Sigmoid colon (tissue), 7 donors: ENCODE data around the gene ASF1B. TPM values are rescaled to one million over a fixed set of nuclear protein-coding genes. Genes with fewer than 3 reads are reported as not detected.

Source experiments
- DNase-seq: peaks from one replicate; pipeline ENCODE4 v3.0.0-alpha.2; 2019
- H3K27ac ChIP-seq, 4 donors: fragments of 200-600 bp; sonication (generic); one replicate each; pipeline ENCODE4 v1.5.1; 2016 to 2019; ENCODE audit warnings: mild to moderate bottlenecking in 1 of 4
- H3K27me3 ChIP-seq, 3 donors: fragments of 200-600 bp; sonication (generic); one replicate each; pipeline ENCODE4 v1.5.1; 2019; ENCODE audit warnings: mild to moderate bottlenecking in 1 of 3
- H3K36me3 ChIP-seq, 4 donors: fragments of 200-600 bp; sonication (generic); one replicate each; pipeline ENCODE4 v1.5.1; 2016 to 2019
- H3K4me1 ChIP-seq, 4 donors: fragments of 200-600 bp; sonication (generic); one replicate each; pipeline ENCODE4 v1.5.1; 2017 to 2019
- H3K4me3 ChIP-seq, 4 donors: fragments of 200-600 bp; sonication (generic); one replicate each; pipeline ENCODE4 v1.5.1; 2017 to 2019; ENCODE audit warnings: mild to moderate bottlenecking in 2 of 4, moderate library complexity in 1 of 4
- H3K9me3 ChIP-seq, 4 donors: fragments of 200-600 bp in 3 of 4; sonication (generic) in 3 of 4; one replicate each; pipeline versions ENCODE4 v1.5.1 to v1.6.1; 2013 to 2019
- EP300 ChIP-seq, 4 donors: sonication (generic); formaldehyde crosslinking; IDR thresholded peaks; one replicate each; pipeline ENCODE4 v1.6.1; 2017; ENCODE audit warnings: antibody characterized with exemption in 4 of 4
- POLR2A ChIP-seq, 2 donors: fragments of 450-650 bp; IDR thresholded peaks; one replicate each; pipeline ENCODE4 v1.6.1; 2016; ENCODE audit warnings: antibody characterized with exemption in 2 of 2, mild to moderate bottlenecking in 2 of 2, moderate library complexity in 2 of 2
- POLR2AphosphoS5 ChIP-seq, 4 donors: sonication (generic); formaldehyde crosslinking; IDR thresholded peaks; one replicate each; pipeline ENCODE4 v1.6.1; 2017; ENCODE audit warnings: antibody characterized with exemption in 4 of 4
- WGBS, 2 donors: extraction: QIAGEN DNeasy Blood & Tissue Kit; methylation state at CpG; one replicate each; pipeline ENCODE4 v1.1.7; 2013; 5-methylcytosine and 5-hydroxymethylcytosine counted together
- intact Hi-C: fragments of 100-400 bp; cut with DNase I; formaldehyde crosslinking; loops from one replicate; pipeline ENCODE4 v1.15.1; 2023
- polyA plus RNA-seq, 3 donors: library from polyadenylated mRNA; stranded (reverse); fragments of 200-250 nt; gene quantifications; one replicate each; pipeline ENCODE4 v1.2.3, GENCODE V29; 2013
- total RNA-seq, 4 donors: library from RNA; depleted of rRNA; stranded (reverse); fragments of >200 nt; gene quantifications; one replicate each; pipeline ENCODE4 v1.1.0, GENCODE V29; 2016
- TF ChIP-seq, protein P1 (sequence below), 4 experiments: fragments of 450-650 bp in 3 of 4; fragments of 200-600 bp in 1 of 4; IDR thresholded peaks; one replicate each; pipeline ENCODE4 v1.5.1; 2016 to 2019; ENCODE audit warnings: antibody characterized with exemption in 4 of 4, mild to moderate bottlenecking in 3 of 4, moderate library complexity in 2 of 4
- donor health status: healthy with polysubstance abuse.
- donor health status: Bipolar disorder and iron deficiency.
- donor health status: healthy.

Gene ASF1B
- total and polyA plus RNA-seq, 7 donors = 1.1 to 26.9 (median 2.8) TPM; not detected in 1

DNA sequence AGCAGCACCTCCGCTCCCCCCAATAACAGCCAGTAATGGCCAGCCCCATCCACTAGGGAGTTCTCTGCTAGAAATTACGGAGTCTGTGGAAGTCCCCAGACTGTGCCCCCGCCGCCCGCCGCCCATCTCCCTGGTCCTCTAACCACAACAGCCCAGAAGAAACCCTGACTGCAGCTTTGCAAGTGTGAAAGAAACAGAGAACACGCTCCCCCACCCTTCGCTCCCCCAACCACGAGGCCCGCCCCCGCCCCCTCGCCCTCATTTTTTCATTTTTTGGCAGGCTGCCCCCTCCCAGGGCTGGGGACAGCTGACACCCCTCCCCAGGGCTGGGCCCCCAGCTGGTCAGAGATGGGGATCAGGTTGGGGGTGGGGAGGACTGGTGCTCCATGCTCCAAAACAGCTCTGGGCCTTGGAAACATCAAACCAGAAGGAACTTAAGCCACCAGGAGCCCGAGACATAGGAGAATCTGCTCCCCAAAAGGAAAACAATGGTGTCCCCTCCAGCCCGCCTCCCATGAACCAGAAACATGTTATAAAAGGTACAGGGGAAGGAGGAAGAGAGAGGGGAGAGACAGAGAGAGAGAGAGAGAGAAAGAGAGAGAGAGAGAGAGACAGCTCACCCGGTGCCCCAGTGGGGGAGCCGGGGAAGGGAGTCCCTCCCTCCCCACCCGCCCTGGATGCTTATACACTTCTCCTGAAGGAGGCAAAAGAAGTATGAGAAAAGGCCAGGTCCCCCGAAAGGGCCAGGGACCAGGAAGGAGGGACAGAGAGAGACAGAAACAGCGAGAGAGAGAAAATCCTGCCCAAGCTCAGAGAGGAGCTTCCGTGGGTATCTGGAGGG is 29.8 kb upstream of the ASF1B start:
- Histone ChIP-seq H3K4me3 (no peak overlapping the region), H3K27ac (peak overlapping the region in 1 of 4 donors; percentile 14), H3K4me1 (peaks cover 0 to 6% (median 0%) of the 10 kb centered on the region in 4 donors), H3K27me3 (no peaks in the 10 kb centered on the region), H3K9me3 (no peaks in the 10 kb centered on the region), H3K36me3 (peaks cover 9 to 46% (median 22%) of the 10 kb centered on the region in 4 donors)
- no peak for DNase-seq
- intact Hi-C loops = no loop called here
- TF ChIP-seq POLR2A (IDR thresholded peaks at IDR 0.05) = no peak
- no peak for TF ChIP-seq POLR2AphosphoS5 (IDR thresholded peaks at IDR 0.05)
- TF ChIP-seq EP300 (IDR thresholded peaks at IDR 0.05) = no peak
- TF ChIP-seq, protein P1, sequence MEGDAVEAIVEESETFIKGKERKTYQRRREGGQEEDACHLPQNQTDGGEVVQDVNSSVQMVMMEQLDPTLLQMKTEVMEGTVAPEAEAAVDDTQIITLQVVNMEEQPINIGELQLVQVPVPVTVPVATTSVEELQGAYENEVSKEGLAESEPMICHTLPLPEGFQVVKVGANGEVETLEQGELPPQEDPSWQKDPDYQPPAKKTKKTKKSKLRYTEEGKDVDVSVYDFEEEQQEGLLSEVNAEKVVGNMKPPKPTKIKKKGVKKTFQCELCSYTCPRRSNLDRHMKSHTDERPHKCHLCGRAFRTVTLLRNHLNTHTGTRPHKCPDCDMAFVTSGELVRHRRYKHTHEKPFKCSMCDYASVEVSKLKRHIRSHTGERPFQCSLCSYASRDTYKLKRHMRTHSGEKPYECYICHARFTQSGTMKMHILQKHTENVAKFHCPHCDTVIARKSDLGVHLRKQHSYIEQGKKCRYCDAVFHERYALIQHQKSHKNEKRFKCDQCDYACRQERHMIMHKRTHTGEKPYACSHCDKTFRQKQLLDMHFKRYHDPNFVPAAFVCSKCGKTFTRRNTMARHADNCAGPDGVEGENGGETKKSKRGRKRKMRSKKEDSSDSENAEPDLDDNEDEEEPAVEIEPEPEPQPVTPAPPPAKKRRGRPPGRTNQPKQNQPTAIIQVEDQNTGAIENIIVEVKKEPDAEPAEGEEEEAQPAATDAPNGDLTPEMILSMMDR (IDR thresholded peaks at IDR 0.05) = no peak
- WGBS, 2 donors = 50 to 82% methylated on average over 20 of the region's 20 CpGs

- Histone ChIP-seq H3K9me3 (no peaks in the 10 kb centered on the region), H3K4me3 (no peak overlapping the region), H3K27ac (no peak overlapping the region), H3K27me3 (no peaks in the 10 kb centered on the region), H3K4me1 (peaks cover 0 to 6% (median 0%) of the 10 kb centered on the region in 4 donors), H3K36me3 (peaks cover under 1 to 35% (median 15%) of the 10 kb centered on the region in 4 donors)
- intact Hi-C loops = no loop called here
- TF ChIP-seq POLR2AphosphoS5 (IDR thresholded peaks at IDR 0.05) (no peak), POLR2A (IDR thresholded peaks at IDR 0.05) (no peak), EP300 (IDR thresholded peaks at IDR 0.05) (no peak)
- TF ChIP-seq, protein P1 (IDR thresholded peaks at IDR 0.05) = no peak
- no peak for DNase-seq
- 84 to 86% methylated on average over 16 of the region's 16 CpGs for WGBS, 2 donors
Measured at GRCh38 chr19:14164724-14165493, 28.5 kb upstream of the ASF1B start.

- Histone ChIP-seq H3K36me3 (peaks cover 0 to 35% (median 10%) of the 10 kb centered on the region in 4 donors), H3K4me1 (peaks cover 0 to 6% (median 0%) of the 10 kb centered on the region in 4 donors), H3K9me3 (no peaks in the 10 kb centered on the region), H3K4me3 (no peak overlapping the region), H3K27me3 (no peaks in the 10 kb centered on the region), H3K27ac (no peak overlapping the region)
- no peak for DNase-seq
- WGBS, 2 donors = 82 to 84% methylated on average over 11 of the region's 11 CpGs
- TF ChIP-seq POLR2A (IDR thresholded peaks at IDR 0.05) (no peak), POLR2AphosphoS5 (IDR thresholded peaks at IDR 0.05) (no peak), EP300 (IDR thresholded peaks at IDR 0.05) (no peak)
- TF ChIP-seq, protein P1 (IDR thresholded peaks at IDR 0.05) = no peak
- intact Hi-C loops = no loop called here
Measured at GRCh38 chr19:14164082-14164481, 27.7 kb upstream of the ASF1B start.

DNA sequence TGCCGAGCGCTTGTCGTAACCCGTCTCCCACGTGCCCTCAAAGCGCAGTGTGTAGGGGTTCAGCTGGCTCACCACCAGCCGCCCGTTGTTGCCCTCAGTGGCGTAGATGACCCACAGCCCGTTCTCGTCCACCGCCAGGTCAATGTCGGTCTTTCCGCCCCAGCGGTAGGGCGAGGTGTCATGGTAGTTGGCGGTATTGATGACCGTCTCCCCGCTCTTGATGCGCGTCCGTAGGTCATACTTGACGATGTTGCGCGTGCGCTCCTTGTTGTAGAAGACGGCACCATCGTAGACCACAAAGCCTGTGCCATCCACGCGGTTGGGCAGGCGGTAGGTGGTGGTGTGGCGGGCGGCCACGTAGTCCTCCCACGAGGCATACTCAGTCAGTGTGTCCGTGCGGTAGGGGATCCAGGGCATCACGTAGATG is 26.5 kb upstream of the ASF1B start:
- intact Hi-C loops = no loop called here
- Histone ChIP-seq H3K36me3 (peaks cover 2 to 40% (median 12%) of the 10 kb centered on the region in 4 donors), H3K4me3 (no peak overlapping the region), H3K27ac (no peak overlapping the region), H3K27me3 (no peaks in the 10 kb centered on the region), H3K9me3 (no peaks in the 10 kb centered on the region), H3K4me1 (peaks cover 0 to 6% (median 0%) of the 10 kb centered on the region in 4 donors)
- 97% methylated on average over 38 of the region's 38 CpGs for WGBS, 2 donors
- TF ChIP-seq, protein P1 (IDR thresholded peaks at IDR 0.05) = no peak
- no peak for TF ChIP-seq POLR2AphosphoS5 (IDR thresholded peaks at IDR 0.05)
- TF ChIP-seq EP300 (IDR thresholded peaks at IDR 0.05) = no peak
- no peak for TF ChIP-seq POLR2A (IDR thresholded peaks at IDR 0.05)
- peak; percentile 61 for DNase-seq
